ENCODE data around the gene SIRPA.
"Not testable (repeated sequence)": the region's sequence is repeated elsewhere in the genome, so short reads cannot be mapped to it uniquely, and the experiment has no call there.

Gene SIRPA

DNA sequence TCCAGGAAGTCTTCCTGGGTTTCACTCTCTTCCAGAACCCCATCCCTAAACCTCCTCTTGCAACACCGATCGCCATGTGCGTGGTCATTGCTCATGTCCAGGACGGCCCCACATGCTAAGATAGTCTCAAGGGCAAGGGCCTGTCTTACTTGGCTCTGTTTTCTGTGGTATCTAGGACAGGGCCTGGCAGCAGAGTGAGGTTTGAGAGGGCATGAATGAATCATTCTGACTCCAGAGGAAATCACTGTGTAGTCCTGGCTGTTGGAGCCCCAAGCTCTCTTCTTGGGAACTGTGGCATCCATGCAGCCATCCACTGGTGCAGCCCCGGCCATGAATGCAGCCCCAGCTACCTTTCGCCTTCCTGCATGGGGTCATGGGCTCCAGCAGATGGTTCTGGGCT lies 12.4 kb downstream of the SIRPA start:
- no peak for DNase-seq (ENCODE audit: low spot score)

GRCh38 chr20:1908191-1908590 lies 13.0 kb downstream of the SIRPA start:
- no peak for DNase-seq (ENCODE audit: low spot score)

DNA sequence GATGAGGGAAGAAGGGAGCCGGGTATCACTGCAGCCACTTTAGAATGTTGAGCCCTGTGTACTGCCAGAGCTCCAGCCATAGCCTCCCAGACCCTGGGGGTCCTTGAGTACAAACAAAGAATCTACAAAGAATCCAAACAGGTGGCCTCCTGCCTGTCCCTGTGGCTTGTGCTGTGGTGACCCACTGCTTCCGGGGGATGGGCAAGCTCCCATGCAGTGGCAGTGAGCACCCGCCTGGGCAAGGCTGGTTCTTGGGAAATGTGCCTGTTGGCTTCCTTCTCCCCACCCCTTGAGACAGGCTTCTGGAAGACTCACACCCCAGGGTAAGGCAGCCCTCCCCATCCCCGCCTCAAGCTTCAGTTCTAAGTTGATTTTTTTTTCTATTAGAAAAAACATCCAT lies 13.9 kb downstream of the SIRPA start:
- no peak for DNase-seq (ENCODE audit: low spot score)

DNA sequence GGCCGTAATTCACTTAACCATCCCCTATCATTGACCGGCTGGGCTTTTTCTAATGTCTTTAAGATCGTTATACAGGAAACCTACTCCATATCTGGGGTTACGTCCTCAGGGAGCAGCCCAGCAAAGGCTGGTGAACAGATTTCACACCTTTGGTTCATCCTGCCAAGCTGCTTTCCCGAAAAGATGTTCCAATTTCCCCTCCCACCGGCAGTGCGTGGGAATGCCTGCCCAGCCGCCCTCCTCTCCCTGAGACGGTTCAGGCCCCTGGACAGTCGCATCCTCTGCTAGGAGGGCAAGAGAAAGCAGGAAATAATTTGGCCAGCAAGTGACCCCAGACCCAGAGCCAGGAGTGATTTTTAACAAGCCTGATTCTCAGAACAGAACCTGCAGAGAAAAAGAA lies 16.3 kb downstream of the SIRPA start:
- no peak for DNase-seq (ENCODE audit: low spot score)

- no peak for DNase-seq (ENCODE audit: low spot score)
These were observed 16.8 kb downstream of the SIRPA start for GRCh38 chr20:1912053-1912452.

- no peak for DNase-seq (ENCODE audit: low spot score)
These were observed 17.4 kb downstream of the SIRPA start for GRCh38 chr20:1912646-1913045.

- not testable (repeated sequence) for DNase-seq (ENCODE audit: low spot score)
These were observed 20.0 kb downstream of the SIRPA start for GRCh38 chr20:1915233-1915632.

DNA sequence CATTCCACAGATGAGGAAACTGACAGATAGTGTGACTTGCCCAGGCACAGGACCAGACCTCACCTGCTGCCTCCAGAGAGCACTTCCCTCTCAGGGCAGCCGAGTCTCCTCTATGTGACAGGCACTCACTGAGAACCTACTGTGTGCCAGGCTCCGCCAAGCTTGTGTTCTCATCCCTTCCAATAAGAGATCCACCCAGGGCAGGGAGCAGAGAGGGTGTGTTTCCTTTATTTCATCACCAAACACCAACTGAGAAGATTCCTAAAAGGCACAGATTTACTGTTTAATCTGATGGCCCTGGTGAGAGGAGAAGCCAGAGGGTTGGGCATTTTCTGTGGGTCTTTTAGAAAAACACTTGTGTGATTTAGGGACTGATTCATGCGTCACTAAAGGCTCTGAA lies 20.5 kb downstream of the SIRPA start:
- DNase-seq (ENCODE audit: low spot score), result no peak

DNA sequence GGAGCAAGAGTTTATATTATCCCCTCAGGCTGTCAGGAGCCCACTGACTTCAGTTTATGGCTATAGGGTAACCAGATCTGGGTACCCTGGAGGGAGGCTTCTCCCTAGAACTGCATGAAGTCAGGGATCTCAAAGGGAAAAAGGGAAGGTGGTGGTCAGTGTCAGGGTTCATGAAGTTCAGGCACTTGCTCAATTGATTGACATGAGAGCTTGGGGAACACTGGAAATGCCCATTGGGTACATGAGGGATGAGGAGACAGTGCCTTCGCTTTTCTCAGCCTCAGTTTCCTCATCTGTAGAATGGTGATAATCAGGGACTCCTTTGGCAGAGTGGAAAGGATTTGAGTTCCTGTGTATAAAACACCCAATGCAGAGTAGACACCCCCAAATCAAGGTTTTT lies 22.6 kb downstream of the SIRPA start:
- no peak for DNase-seq (ENCODE audit: low spot score)

- DNase-seq (ENCODE audit: low spot score), result no peak
These were observed 23.4 kb downstream of the SIRPA start for GRCh38 chr20:1918491-1919165.

- no peak for DNase-seq (ENCODE audit: low spot score)
These were observed 25.0 kb downstream of the SIRPA start for GRCh38 chr20:1920252-1920651.

DNA sequence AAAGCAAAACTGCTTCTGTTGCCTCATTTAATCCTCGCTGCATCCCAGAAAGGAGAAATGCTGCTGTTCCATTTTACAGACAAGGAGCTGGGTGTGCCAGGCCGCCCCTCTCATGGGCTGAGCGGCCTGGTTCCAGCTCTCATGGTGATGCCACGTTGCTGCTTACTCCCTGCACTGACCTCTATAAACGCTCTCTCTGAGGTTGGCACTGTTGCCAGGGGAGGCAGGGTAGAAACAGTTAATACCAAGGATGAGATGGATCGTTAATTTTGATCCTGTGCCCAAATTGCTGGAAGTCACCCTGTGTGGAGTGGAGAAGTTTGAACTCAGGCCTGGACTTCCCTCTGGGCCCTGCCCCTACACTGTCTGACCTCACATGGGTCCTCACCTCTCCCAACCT lies 25.6 kb downstream of the SIRPA start:
- DNase-seq (ENCODE audit: low spot score), result no peak

DNA sequence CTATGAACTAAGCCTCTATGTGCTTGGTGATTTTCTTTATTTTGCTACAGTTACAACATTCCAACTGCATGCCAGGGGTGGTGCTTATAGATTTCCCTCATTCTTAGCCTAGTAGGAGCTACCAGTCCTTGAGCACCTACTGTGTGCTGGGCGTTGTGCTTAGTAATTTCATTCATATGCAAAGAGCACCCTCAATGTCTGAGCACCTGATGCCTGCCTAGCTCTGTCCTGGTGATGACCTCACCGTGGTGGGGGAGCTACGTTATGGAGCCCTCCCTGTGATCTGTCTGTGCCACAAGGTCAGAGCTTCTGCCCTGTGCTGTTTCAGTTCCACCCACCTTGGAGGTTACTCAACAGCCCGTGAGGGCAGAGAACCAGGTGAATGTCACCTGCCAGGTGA lies 26.8 kb downstream of the SIRPA start:
- not testable (repeated sequence) for DNase-seq (ENCODE audit: low spot score)

DNA sequence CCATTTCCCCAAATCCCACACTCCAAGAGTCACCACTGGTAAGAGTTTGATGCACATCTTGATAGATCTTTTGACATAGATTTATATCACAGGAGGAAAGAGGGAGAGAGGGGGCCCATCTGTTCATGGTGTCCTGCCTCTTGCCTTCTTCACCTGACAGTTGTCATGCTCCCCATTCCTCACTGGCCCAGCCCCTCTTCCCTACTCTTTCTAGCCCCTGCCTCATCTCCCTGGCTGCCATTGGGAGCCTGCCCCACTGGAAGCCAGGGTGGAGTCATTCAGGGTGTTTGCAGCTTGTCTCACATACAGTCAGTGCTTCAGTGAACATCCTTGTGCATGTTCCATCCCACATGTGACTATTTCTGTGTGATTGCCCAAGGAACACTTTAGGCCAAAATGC lies 27.6 kb downstream of the SIRPA start:
- no peak for DNase-seq (ENCODE audit: low spot score)

DNA sequence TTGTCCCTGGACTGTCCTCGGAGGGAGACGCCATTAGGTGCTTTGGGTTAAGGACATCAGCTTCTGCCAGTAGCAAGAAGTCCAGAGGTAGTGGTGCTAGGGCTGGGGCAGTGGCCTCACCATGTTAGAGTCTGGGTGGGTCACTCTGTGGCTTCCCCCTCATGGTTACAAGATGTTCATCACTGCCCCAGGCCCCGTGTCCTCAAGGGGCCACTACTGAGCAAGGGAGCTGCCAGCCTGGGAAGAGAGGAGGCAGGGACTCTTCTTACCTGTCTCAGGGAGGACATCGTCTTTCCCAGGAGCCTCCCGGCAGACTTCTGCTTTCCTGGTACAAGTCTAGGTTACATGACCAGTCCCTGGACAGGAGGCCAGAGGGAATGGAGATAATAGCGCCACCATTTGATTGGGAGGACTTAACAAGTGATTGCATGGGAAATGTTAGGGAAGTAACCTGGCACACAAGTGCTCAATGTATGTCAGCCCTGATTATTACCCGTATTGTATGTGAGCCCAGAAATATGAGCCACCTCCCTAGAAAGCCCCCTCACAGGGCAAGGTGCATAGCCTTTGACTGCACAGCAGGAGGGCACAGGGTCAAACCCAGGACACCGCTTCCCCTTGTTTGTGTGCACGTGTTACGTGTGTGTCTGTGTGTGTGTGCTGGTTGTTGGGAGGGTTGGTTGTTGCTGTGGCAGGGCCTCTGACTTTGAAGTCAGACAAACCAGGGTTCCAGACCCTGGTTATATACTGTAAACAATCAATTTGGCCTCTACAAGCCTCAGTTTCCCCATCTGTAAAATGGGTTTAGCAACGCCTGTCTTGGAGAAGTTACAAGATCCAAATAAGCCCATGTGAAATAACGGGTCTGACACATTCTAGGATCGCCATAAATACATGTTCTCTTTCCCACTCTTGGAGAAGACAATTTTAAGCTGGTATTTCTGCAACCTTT lies 30.0 kb downstream of the SIRPA start:
- DNase-seq (ENCODE audit: low spot score), result no peak

DNA sequence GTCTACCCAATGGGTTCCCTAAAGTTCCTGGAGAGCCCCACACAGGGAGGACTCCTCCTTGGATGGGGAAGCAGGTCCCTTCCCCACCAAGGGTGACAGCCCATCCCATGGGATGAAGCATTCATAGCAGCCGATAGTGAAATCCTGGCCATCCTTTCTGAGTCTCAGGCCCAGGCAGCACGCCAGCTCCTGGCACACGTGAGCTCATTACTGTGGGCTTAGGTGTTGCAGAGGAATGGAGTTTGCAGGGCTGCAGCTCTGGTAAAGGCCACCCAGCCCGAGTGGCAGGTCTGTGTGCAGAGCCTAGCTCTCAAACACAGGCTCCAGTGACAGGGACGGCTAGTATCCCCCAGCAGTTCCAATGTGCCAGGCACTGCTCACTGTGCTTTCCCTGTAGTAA lies 31.0 kb downstream of the SIRPA start:
- no peak for DNase-seq (ENCODE audit: low spot score)

DNA sequence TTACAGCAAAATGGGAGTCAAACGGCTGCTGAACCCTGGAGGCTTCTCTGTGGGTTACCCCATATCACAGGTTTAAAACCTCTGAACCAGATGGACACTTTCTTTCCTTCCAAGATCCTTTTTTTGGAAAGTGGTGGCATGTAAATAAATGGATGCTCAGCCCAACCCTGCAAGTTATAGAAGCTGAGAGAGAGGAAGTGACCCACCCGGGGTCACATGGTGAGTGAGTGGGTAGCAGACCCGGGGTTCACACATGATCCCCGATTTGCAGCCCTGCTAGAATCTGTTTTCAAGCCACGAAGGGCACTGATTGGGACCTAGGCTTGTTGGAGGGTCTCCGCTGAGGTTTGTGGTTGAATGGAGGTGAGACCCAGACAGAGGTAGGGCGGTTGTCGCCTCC lies 32.0 kb downstream of the SIRPA start:
- no peak for DNase-seq (ENCODE audit: low spot score)

DNA sequence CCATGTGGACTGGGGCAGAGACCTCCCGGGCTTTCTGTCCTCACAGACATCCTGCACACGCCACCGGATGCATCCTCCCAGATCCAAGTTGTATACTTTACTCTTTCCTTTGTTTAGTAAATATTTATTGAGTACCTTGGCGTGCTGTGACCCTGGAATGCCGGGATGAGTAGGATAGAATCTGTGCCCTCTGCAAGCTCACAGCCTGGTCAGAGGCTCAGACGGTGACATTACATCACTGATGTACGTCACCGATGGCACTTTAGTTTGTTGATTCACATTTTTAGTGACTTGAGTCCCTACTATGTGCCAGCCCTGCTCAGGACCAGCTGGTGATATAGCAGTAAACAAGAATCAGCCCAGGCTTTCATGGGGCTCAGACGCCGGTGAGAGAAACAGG lies 32.9 kb downstream of the SIRPA start:
- no peak for DNase-seq (ENCODE audit: low spot score)

DNA sequence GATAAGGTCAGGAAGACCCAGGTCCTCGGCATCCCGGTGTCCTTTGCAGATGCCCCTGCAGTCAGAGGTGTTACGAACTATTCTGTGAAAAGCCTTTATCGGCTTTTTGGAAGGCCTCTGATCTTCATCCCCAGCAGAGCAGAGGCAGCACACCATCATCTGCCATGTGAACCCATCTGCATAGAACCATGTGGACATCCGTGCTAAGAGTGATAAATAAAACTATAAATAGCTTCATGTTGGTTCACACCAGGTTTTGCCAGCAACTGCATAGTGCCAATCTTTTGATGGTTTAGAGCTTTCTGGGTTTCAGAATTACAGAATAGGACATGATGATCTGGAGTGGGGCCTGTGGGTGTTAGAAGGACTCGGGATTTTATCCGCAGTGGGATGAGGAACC lies 33.6 kb downstream of the SIRPA start:
- DNase-seq (ENCODE audit: low spot score), result no peak

DNA sequence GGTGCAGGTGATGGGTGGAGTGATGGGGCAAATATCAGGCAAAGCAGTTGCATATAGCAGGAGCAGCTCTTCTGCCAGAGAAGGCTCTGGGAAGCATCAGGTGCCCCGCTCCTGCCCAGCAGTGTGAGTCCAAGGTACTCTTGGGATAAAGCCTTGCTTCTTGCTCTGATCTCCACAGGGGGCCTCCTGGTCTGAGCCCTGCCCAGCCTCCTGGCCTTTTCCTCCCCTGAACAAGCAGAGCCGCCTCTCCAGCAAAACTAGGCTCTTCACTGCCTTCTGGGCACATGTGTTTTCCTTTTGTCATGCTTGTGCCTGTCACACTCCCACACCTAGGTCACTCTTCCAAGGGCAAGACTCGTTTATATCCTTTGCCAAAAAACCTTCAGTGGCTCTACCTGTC lies 34.3 kb downstream of the SIRPA start:
- no peak for DNase-seq (ENCODE audit: low spot score)

DNA sequence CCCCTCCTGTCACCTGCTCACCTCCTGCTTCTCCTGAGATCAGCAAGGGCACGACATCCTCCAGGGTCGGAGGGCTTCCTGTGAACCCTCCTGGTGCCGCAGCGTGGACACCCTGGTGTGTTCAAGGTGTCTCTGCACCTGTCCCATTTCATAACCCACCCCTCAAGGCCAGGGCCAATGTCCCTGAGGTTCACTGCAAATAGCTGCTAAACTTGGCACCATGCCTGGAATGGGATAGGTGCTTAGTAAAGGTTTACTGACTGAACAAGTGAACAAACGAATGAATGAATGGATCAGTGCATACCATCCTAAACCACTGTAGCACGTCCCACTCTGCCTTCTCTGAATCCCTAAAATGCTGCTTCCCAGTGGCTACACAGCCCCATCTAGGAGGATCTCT lies 35.0 kb downstream of the SIRPA start:
- DNase-seq (ENCODE audit: low spot score), result no peak

GRCh38 chr20:1931830-1932229 lies 36.6 kb downstream of the SIRPA start:
- DNase-seq (ENCODE audit: low spot score), result no peak

DNA sequence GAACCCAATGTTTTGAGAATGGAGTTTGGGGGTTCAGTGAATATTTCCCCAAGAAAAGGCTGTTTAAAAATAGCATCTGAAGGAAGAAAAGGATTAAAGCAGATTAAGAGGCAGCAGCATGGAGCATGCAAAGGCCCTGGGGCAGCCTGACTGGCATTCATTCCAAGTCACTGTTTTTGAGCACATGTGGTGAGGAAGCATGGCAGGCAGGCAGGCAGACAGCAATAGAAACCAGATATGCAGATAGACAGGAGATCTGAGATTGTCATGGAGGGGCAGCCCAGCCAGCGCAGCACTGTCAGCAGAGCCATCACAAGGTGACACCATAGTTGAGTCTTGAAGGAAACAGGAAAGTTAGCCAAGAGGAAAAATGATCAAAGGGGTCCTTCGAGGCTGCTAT lies 37.8 kb downstream of the SIRPA start:
- DNase-seq (ENCODE audit: low spot score), result no peak

DNA sequence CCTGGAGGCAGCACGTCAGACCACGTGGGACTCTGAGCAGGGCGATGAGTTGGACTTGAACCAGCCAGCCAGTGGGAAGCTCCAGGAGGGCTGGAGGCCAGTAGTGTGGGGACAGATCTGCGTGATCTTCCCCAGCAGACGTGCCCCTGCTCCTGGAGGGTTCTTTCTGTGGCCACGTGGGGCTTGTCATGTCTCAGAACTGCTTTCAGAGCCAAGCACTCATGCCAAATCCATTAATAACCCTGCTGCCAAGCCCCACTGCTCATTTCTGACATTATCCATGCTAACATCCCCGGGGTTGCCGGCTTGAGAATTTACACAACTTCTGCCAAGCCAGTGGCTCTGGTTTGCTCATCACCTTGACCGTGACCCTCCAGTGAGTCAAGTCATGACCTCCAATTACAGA lies 38.3 kb downstream of the SIRPA start:
- DNase-seq (ENCODE audit: low spot score), result no peak
